ENCODE data around the gene SLC46A3.

- no peak for TF ChIP-seq POLR2AphosphoS5 (IDR thresholded peaks at IDR 0.05; ENCODE audit: borderline replicate concordance, low read depth, low read length)
- TF ChIP-seq EZH2 (IDR thresholded peaks at IDR 0.05): no peak
Observed at GRCh38 chr13:28744656-28745055, 25.9 kb upstream of the SLC46A3 start.
